ENCODE measurements around the gene ROBO1. TPM values are rescaled to one million over a fixed set of nuclear protein-coding genes. Genes with fewer than 3 reads are reported as not detected.

Gene ROBO1
- total and polyA plus RNA-seq, 2 donors (not counting 1 experiment from before 2014, with no cell fraction given) = 0.27 to 3.2 TPM

GRCh38 chr3:79351699-79352098 is 416.1 kb downstream of the ROBO1 start:
- no peaks in the 10 kb centered on the region for H3K9me3 ChIP-seq (ENCODE audit: control extremely low read depth in 1 of 3, control insufficient read depth in 2 of 3, insufficient read depth in 1 of 3, low read length in 2 of 3)
- no peak overlapping the region for H3K27ac Mint-ChIP-seq
- no peaks in the 10 kb centered on the region for H3K27me3 Mint-ChIP-seq
- no peaks in the 10 kb centered on the region for H4K20me1 ChIP-seq (ENCODE audit: control insufficient read depth, insufficient read depth, low read length, poor library complexity, severe bottlenecking)
- no peak overlapping the region for H2AFZ ChIP-seq (ENCODE audit: insufficient read depth, low read depth, low read length, poor library complexity, severe bottlenecking)
- no peak overlapping the region for H3K4me2 ChIP-seq (replicated peaks; ENCODE audit: low read depth, low read length, poor library complexity, severe bottlenecking)
- H3K9ac ChIP-seq (ENCODE audit: low read length) = no peak overlapping the region
- no peak overlapping the region for H3K27ac ChIP-seq (ENCODE audit: low read length in 2 of 2)
- H3K4me3 ChIP-seq (ENCODE audit: control extremely low read depth in 1 of 5, extremely low read depth in 1 of 5, insufficient read depth in 1 of 5, low read depth in 2 of 5, low read length in 4 of 5) = no peak overlapping the region
- no peaks in the 10 kb centered on the region for H3K4me1 Mint-ChIP-seq
- ATAC-seq (ENCODE audit: low read depth) (no peak), DNase-seq (no peak)
- no peaks in the 10 kb centered on the region for H3K9me3 Mint-ChIP-seq (ENCODE audit: insufficient read depth)
- H3K79me2 ChIP-seq (ENCODE audit: control insufficient read depth, insufficient read depth, low read length) = no peaks in the 10 kb centered on the region
- CTCF ChIA-PET = no interaction called here
- POLR2A ChIA-PET = no interaction called here
- H3K36me3 ChIP-seq (replicated peaks in 1 of 2; ENCODE audit: control extremely low read depth in 1 of 2, control insufficient read depth in 1 of 2, extremely low read depth in 1 of 2, insufficient read depth in 2 of 2, low read length in 1 of 2) = no peaks in the 10 kb centered on the region
- no peaks in the 10 kb centered on the region for H3K27me3 ChIP-seq (replicated peaks in 1 of 4; ENCODE audit: control extremely low read depth in 1 of 4, control insufficient read depth in 3 of 4, insufficient read depth in 4 of 4, low read length in 3 of 4)
- no CpG with 5 or more reads among the region's 2 CpGs for WGBS (ENCODE audit: insufficient coverage)
- H3K4me1 ChIP-seq (ENCODE audit: control insufficient read depth in 2 of 2, insufficient read depth in 2 of 2, low read length in 2 of 2) = no peaks in the 10 kb centered on the region
- intact Hi-C loops (cut with micrococcal nuclease) = no loop called here
- TF ChIP-seq EZH2 (IDR thresholded peaks at IDR 0.05; ENCODE audit: borderline replicate concordance, insufficient read depth, low read depth, low read length, poor library complexity, severe bottlenecking) = no peak
- no peak for TF ChIP-seq CTCF (IDR thresholded peaks at IDR 0.05)
- no peak overlapping the region for H3K4me3 Mint-ChIP-seq

GRCh38 chr3:79344876-79345871 is 422.6 kb downstream of the ROBO1 start:
- TF ChIP-seq CTCF (IDR thresholded peaks at IDR 0.05) (no peak), EZH2 (IDR thresholded peaks at IDR 0.05; ENCODE audit: borderline replicate concordance, insufficient read depth, low read depth, low read length, poor library complexity, severe bottlenecking) (no peak)
- intact Hi-C loops (cut with micrococcal nuclease) = no loop called here
- Histone ChIP-seq H3K79me2 (ENCODE audit: control insufficient read depth, insufficient read depth, low read length) (no peaks in the 10 kb centered on the region), H3K9me3 (ENCODE audit: control extremely low read depth in 1 of 3, control insufficient read depth in 2 of 3, insufficient read depth in 1 of 3, low read length in 2 of 3) (no peaks in the 10 kb centered on the region), H2AFZ (ENCODE audit: insufficient read depth, low read depth, low read length, poor library complexity, severe bottlenecking) (no peak overlapping the region), H3K27ac (ENCODE audit: low read length in 2 of 2) (no peak overlapping the region), H3K4me1 (ENCODE audit: control insufficient read depth in 2 of 2, insufficient read depth in 2 of 2, low read length in 2 of 2) (no peaks in the 10 kb centered on the region), H3K9ac (ENCODE audit: low read length) (no peak overlapping the region), H3K4me3 (ENCODE audit: control extremely low read depth in 1 of 5, extremely low read depth in 1 of 5, insufficient read depth in 1 of 5, low read depth in 2 of 5, low read length in 4 of 5) (no peak overlapping the region), H4K20me1 (ENCODE audit: control insufficient read depth, insufficient read depth, low read length, poor library complexity, severe bottlenecking) (no peaks in the 10 kb centered on the region), H3K36me3 (replicated peaks in 1 of 2; ENCODE audit: control extremely low read depth in 1 of 2, control insufficient read depth in 1 of 2, extremely low read depth in 1 of 2, insufficient read depth in 2 of 2, low read length in 1 of 2) (no peaks in the 10 kb centered on the region), H3K4me2 (replicated peaks; ENCODE audit: low read depth, low read length, poor library complexity, severe bottlenecking) (no peak overlapping the region), H3K27me3 (replicated peaks in 1 of 4; ENCODE audit: control extremely low read depth in 1 of 4, control insufficient read depth in 3 of 4, insufficient read depth in 4 of 4, low read length in 3 of 4) (no peaks in the 10 kb centered on the region)
- H3K4me1 Mint-ChIP-seq = no peaks in the 10 kb centered on the region
- DNase-seq = no peak
- no peak overlapping the region for H3K27ac Mint-ChIP-seq
- H3K27me3 Mint-ChIP-seq = no peaks in the 10 kb centered on the region
- ChIA-PET POLR2A (no interaction called here), CTCF (no interaction called here)
- H3K9me3 Mint-ChIP-seq (ENCODE audit: insufficient read depth) = no peaks in the 10 kb centered on the region
- WGBS (ENCODE audit: insufficient coverage) = 38% methylated on average over 2 of the region's 4 CpGs
- no peak for ATAC-seq (ENCODE audit: low read depth)
- no peak overlapping the region for H3K4me3 Mint-ChIP-seq

Data from B cell (primary cell).